HCT116 (cell line): Measurements from ENCODE around the gene ADRB1. TPM values are rescaled to one million over a fixed set of nuclear protein-coding genes. Genes with fewer than 3 reads are reported as not detected.

Source experiments
- ATAC-seq: fragments of 200-7000 bp; cut with Tn5 transposase; 2 replicates; pipeline ENCODE4 v1.9.1; 2020; ENCODE audit warnings: mild to moderate bottlenecking, moderate library complexity
- BruUV-seq: library from RNA; stranded (reverse); fragments of 400-500 nt; replicated peaks from 2 replicates; lab custom pipeline; 2021; lab: Mats Ljungman, UMichigan
- CTCF ChIA-PET: fragments of 300-600 bp; sonication (Branson Sonifier 250); formaldehyde crosslinking; loops from one replicate; lab custom pipeline; 2021; ENCODE audit warnings: antibody characterized with exemption; lab: Charles Lee
- POLR2A ChIA-PET: fragments of 300-600, 350-600 bp; sonication (Branson Sonifier 250); formaldehyde crosslinking; loops from one replicate; lab custom pipeline; 2021; ENCODE audit warnings: antibody characterized with exemption; lab: Charles Lee
- RAD21 ChIA-PET, 2 experiments: fragments of 300-600 bp; sonication (Branson Sonifier 250); formaldehyde crosslinking; loops; one replicate each; lab custom pipeline; 2023; ENCODE audit warnings: low total read pairs in 2 of 2; ENCODE audit not compliant: uncharacterized antibody in 2 of 2, unreplicated experiment in 2 of 2, low non-redundant PET in 1 of 2; lab: Charles Lee
- DNase-seq: peaks from one replicate; pipeline ENCODE4 v3.0.0-alpha.2; 2010; ENCODE audit warnings: low read depth, low spot score
- H2AFZ ChIP-seq: fragments of 200-600 bp; shearing (Covaris generic), sonication (generic); 2 replicates; pipeline ENCODE4 v1.6.1; 2017; ENCODE audit warnings: low read depth, mixed run types, mixed read lengths, antibody characterized with exemption, low read length; ENCODE audit not compliant: poor library complexity, severe bottlenecking
- H3K27ac ChIP-seq: 2 replicates; pipeline ENCODE4 v1.5.1; 2012; ENCODE audit warnings: low read depth, low read length
- H3K27me3 ChIP-seq: fragments of 200-600 bp; sonication (generic); 2 replicates; pipeline ENCODE4 v1.6.1; 2016; ENCODE audit warnings: mixed run types, low read length, mixed read lengths; ENCODE audit not compliant: insufficient read depth
- H3K36me3 ChIP-seq, 2 experiments: fragments of 200-500 bp in 1 of 2; fragments of 200-600 bp in 1 of 2; sonication (Bioruptor generic) in 1 of 2; sonication (generic) in 1 of 2; 2 replicates each; pipeline versions ENCODE4 v1.5.1 to v1.6.1; 2014 to 2016; ENCODE audit warnings: low read length in 2 of 2, inconsistent platforms in 1 of 2, mixed read lengths in 1 of 2, mixed run types in 1 of 2; ENCODE audit not compliant: insufficient read depth in 2 of 2, control insufficient read depth in 1 of 2
- H3K4me1 ChIP-seq, 2 experiments: fragments of 200-600 bp in 1 of 2; sonication (generic) in 1 of 2; 2 replicates each; pipeline versions ENCODE4 v1.5.1 to v1.6.1; 2012 to 2017; ENCODE audit warnings: low read length in 2 of 2, inconsistent platforms in 1 of 2, mild to moderate bottlenecking in 1 of 2, mixed read lengths in 1 of 2, mixed run types in 1 of 2, moderate library complexity in 1 of 2; ENCODE audit not compliant: insufficient read depth in 2 of 2, control insufficient read depth in 1 of 2
- H3K4me2 ChIP-seq: fragments of 200-600 bp; sonication (generic); 2 replicates; pipeline ENCODE4 v1.6.1; 2017; ENCODE audit warnings: mixed run types, low read length, mixed read lengths
- H3K4me3 ChIP-seq, 2 experiments: fragments of 200-600 bp in 1 of 2; sonication (generic) in 1 of 2; replicated peaks in 1 of 2; 2 replicates each; pipeline ENCODE4 v1.5.1; 2011 to 2016; ENCODE audit warnings: low read length in 2 of 2, control low read depth in 1 of 2, low read depth in 1 of 2, mild to moderate bottlenecking in 1 of 2, mixed read lengths in 1 of 2, mixed run types in 1 of 2
- H3K79me2 ChIP-seq: fragments of 200-600 bp; sonication (generic); 2 replicates; pipeline ENCODE4 v1.6.1; 2017; ENCODE audit warnings: mild to moderate bottlenecking, mixed run types, low read length, moderate library complexity, mixed read lengths; ENCODE audit not compliant: insufficient read depth
- H3K9ac ChIP-seq: fragments of 200-600 bp; sonication (generic); 2 replicates; pipeline ENCODE4 v1.6.1; 2016; ENCODE audit warnings: low read length, mixed read lengths
- H3K9me2 ChIP-seq: fragments of 200-600 bp; sonication (generic), shearing (Covaris generic); 2 replicates; pipeline ENCODE4 v1.6.1; 2017; ENCODE audit warnings: mixed run types, mild to moderate bottlenecking, moderate library complexity; ENCODE audit not compliant: insufficient read depth
- H3K9me3 ChIP-seq, 2 experiments: fragments of 200-500 bp in 1 of 2; fragments of 200-600 bp in 1 of 2; sonication (Bioruptor generic) in 1 of 2; sonication (generic) in 1 of 2; 2 replicates each; pipeline ENCODE4 v1.6.1; 2014 to 2017; ENCODE audit warnings: low read length in 2 of 2, mixed read lengths in 2 of 2, inconsistent platforms in 1 of 2, low read depth in 1 of 2, mild to moderate bottlenecking in 1 of 2, mixed run types in 1 of 2, moderate library complexity in 1 of 2; ENCODE audit not compliant: control insufficient read depth in 1 of 2, insufficient read depth in 1 of 2
- H4K20me1 ChIP-seq: fragments of 200-600 bp; sonication (generic), shearing (Covaris generic); 2 replicates; pipeline ENCODE4 v1.6.1; 2017; ENCODE audit warnings: mixed run types, mild to moderate bottlenecking, moderate library complexity; ENCODE audit not compliant: insufficient read depth
- CBX3 ChIP-seq: IDR thresholded peaks from 2 replicates; pipeline ENCODE4 v1.6.1; 2012; ENCODE audit warnings: low read depth
- EGR1 ChIP-seq: IDR thresholded peaks from 2 replicates; pipeline ENCODE4 v1.6.1; 2012; ENCODE audit warnings: low read depth
- FOSL1 ChIP-seq: IDR thresholded peaks from 2 replicates; pipeline ENCODE4 v1.6.1; 2012; ENCODE audit warnings: low read depth
- JUND ChIP-seq: IDR thresholded peaks from 2 replicates; pipeline ENCODE4 v1.6.1; 2012
- POLR2AphosphoS5 ChIP-seq: IDR thresholded peaks from 2 replicates; pipeline ENCODE4 v1.6.1; 2011; ENCODE audit warnings: mild to moderate bottlenecking, low read depth, low read length, moderate library complexity
- RAD21 ChIP-seq: IDR thresholded peaks from 2 replicates; pipeline ENCODE4 v1.6.1; 2012; ENCODE audit warnings: low read depth, mild to moderate bottlenecking
- SIN3A ChIP-seq: IDR thresholded peaks from 2 replicates; pipeline ENCODE4 v1.6.1; 2012; ENCODE audit warnings: low read depth
- SRF ChIP-seq: IDR thresholded peaks from 2 replicates; pipeline ENCODE4 v1.6.1; 2012; ENCODE audit warnings: low read depth
- YY1 ChIP-seq: IDR thresholded peaks from 2 replicates; pipeline ENCODE4 v1.6.1; 2011; ENCODE audit warnings: low read length, low read depth, moderate library complexity, mild to moderate bottlenecking; ENCODE audit not compliant: insufficient replicate concordance; ENCODE audit errors: extremely low read depth
- ZNF274 ChIP-seq: fragments of 200-500 bp; sonication (Bioruptor generic); IDR thresholded peaks from 2 replicates; pipeline ENCODE4 v1.6.1; 2014; ENCODE audit warnings: mild to moderate bottlenecking, low read depth, low read length, inconsistent platforms
- intact Hi-C: fragments of 100-400 bp; cut with micrococcal nuclease; formaldehyde crosslinking; loops from 2 replicates; pipeline ENCODE4 v1.10.0; 2022
- total RNA-seq: library from RNA; stranded (reverse); gene quantifications from one replicate; pipeline ENCODE4 v1.2.1, GENCODE V29; 2021; ENCODE audit not compliant: unreplicated experiment
- TF ChIP-seq, protein P1 (sequence below): IDR thresholded peaks from 2 replicates; pipeline ENCODE4 v1.6.1; 2012
- TF ChIP-seq, protein P2 (sequence below): IDR thresholded peaks from 2 replicates; pipeline ENCODE4 v1.6.1; 2011; ENCODE audit warnings: mild to moderate bottlenecking, low read length, moderate library complexity; ENCODE audit not compliant: insufficient replicate concordance; ENCODE audit errors: extremely low read depth
- TF ChIP-seq, protein P3 (sequence below), 3 experiments: fragments of 200-600 bp in 1 of 3; sonication (generic) in 1 of 3; IDR thresholded peaks in 2 of 3; conservative IDR thresholded peaks in 1 of 3; 2 replicates each; pipeline ENCODE4 v1.5.1; 2012 to 2017; ENCODE audit warnings: low read depth in 2 of 3, low read length in 2 of 3, antibody characterized with exemption in 1 of 3, borderline replicate concordance in 1 of 3, control low read depth in 1 of 3, mild to moderate bottlenecking in 1 of 3, mixed read lengths in 1 of 3, mixed run types in 1 of 3, moderate library complexity in 1 of 3; ENCODE audit not compliant: insufficient read depth in 1 of 3
- TF ChIP-seq, protein P4 (sequence below): IDR thresholded peaks from 2 replicates; pipeline ENCODE4 v1.6.1; 2012; ENCODE audit warnings: low read depth
- TF ChIP-seq, protein P5 (sequence below): IDR thresholded peaks from 2 replicates; pipeline ENCODE4 v1.6.1; 2012

Gene ADRB1
- total RNA-seq, 1 experiment from 2014 or later: 0.89 TPM

DNA sequence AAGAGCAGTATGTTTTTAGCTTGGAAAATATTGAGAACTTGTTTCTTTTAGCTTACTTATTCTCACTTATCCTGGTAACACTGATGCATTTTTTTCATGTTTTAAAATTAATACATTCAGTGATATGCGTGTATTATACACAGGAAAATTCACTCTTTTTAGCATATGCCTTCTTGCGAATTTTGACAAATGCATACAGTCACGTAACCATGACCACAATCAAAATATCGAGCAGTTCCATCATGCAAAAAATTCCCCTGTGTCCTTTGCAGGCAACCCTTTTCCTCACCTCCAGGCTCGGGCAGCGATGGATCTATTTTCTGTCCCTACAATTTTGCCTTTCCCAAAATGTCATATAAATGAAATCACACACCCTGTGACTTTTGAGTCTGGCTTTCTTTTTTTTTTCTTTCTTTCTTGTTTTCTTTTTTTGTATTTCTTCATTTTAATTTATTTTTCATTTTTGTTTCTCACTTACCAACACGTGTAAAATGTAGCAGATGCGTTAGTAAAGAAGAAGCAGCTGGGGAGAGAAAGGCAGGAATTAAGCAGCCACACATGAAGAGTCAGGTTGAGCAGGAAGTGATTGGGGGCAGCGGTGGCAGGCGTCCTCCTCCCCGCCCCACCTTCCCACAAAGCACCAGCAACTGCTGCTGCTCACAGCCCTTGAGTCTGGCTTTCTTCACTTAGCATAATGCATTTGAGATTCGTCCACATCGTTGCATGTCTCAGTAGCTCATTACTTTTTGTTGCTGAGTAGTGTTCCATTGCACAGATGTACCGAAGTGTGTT is 29.9 kb downstream of the ADRB1 start:
- Histone ChIP-seq H3K36me3 (no peaks in the 10 kb centered on the region), H3K9ac (no peak overlapping the region), H3K79me2 (no peaks in the 10 kb centered on the region), H4K20me1 (no peaks in the 10 kb centered on the region), H2AFZ (no peak overlapping the region), H3K27ac (no peak overlapping the region), H3K4me1 (no peaks in the 10 kb centered on the region), H3K27me3 (no peaks in the 10 kb centered on the region), H3K4me3 (no peak overlapping the region), H3K9me3 (no peaks in the 10 kb centered on the region), H3K9me2 (no peaks in the 10 kb centered on the region), H3K4me2 (no peak overlapping the region)
- TF ChIP-seq YY1 (no peak), SIN3A (no peak), CBX3 (no peak), POLR2AphosphoS5 (no peak), SRF (no peak), JUND (no peak), FOSL1 (no peak), ZNF274 (no peak), EGR1 (no peak), RAD21 (no peak)
- TF ChIP-seq, protein P1, sequence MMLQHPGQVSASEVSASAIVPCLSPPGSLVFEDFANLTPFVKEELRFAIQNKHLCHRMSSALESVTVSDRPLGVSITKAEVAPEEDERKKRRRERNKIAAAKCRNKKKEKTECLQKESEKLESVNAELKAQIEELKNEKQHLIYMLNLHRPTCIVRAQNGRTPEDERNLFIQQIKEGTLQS: no peak
- TF ChIP-seq, protein P2, sequence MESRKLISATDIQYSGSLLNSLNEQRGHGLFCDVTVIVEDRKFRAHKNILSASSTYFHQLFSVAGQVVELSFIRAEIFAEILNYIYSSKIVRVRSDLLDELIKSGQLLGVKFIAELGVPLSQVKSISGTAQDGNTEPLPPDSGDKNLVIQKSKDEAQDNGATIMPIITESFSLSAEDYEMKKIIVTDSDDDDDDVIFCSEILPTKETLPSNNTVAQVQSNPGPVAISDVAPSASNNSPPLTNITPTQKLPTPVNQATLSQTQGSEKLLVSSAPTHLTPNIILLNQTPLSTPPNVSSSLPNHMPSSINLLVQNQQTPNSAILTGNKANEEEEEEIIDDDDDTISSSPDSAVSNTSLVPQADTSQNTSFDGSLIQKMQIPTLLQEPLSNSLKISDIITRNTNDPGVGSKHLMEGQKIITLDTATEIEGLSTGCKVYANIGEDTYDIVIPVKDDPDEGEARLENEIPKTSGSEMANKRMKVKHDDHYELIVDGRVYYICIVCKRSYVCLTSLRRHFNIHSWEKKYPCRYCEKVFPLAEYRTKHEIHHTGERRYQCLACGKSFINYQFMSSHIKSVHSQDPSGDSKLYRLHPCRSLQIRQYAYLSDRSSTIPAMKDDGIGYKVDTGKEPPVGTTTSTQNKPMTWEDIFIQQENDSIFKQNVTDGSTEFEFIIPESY: no peak
- TF ChIP-seq, protein P3, sequence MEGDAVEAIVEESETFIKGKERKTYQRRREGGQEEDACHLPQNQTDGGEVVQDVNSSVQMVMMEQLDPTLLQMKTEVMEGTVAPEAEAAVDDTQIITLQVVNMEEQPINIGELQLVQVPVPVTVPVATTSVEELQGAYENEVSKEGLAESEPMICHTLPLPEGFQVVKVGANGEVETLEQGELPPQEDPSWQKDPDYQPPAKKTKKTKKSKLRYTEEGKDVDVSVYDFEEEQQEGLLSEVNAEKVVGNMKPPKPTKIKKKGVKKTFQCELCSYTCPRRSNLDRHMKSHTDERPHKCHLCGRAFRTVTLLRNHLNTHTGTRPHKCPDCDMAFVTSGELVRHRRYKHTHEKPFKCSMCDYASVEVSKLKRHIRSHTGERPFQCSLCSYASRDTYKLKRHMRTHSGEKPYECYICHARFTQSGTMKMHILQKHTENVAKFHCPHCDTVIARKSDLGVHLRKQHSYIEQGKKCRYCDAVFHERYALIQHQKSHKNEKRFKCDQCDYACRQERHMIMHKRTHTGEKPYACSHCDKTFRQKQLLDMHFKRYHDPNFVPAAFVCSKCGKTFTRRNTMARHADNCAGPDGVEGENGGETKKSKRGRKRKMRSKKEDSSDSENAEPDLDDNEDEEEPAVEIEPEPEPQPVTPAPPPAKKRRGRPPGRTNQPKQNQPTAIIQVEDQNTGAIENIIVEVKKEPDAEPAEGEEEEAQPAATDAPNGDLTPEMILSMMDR (IDR thresholded peaks at IDR 0.05 in 2 of 3, conservative IDR thresholded peaks at IDR 0.05 in 1 of 3; ENCODE audit: borderline replicate concordance in 1 of 3, insufficient read depth in 1 of 3, low read depth in 2 of 3, low read length in 2 of 3): no peak
- TF ChIP-seq, protein P4, sequence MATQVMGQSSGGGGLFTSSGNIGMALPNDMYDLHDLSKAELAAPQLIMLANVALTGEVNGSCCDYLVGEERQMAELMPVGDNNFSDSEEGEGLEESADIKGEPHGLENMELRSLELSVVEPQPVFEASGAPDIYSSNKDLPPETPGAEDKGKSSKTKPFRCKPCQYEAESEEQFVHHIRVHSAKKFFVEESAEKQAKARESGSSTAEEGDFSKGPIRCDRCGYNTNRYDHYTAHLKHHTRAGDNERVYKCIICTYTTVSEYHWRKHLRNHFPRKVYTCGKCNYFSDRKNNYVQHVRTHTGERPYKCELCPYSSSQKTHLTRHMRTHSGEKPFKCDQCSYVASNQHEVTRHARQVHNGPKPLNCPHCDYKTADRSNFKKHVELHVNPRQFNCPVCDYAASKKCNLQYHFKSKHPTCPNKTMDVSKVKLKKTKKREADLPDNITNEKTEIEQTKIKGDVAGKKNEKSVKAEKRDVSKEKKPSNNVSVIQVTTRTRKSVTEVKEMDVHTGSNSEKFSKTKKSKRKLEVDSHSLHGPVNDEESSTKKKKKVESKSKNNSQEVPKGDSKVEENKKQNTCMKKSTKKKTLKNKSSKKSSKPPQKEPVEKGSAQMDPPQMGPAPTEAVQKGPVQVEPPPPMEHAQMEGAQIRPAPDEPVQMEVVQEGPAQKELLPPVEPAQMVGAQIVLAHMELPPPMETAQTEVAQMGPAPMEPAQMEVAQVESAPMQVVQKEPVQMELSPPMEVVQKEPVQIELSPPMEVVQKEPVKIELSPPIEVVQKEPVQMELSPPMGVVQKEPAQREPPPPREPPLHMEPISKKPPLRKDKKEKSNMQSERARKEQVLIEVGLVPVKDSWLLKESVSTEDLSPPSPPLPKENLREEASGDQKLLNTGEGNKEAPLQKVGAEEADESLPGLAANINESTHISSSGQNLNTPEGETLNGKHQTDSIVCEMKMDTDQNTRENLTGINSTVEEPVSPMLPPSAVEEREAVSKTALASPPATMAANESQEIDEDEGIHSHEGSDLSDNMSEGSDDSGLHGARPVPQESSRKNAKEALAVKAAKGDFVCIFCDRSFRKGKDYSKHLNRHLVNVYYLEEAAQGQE: no peak
- TF ChIP-seq, protein P5, sequence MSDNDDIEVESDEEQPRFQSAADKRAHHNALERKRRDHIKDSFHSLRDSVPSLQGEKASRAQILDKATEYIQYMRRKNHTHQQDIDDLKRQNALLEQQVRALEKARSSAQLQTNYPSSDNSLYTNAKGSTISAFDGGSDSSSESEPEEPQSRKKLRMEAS: no peak
- no peak for DNase-seq
- intact Hi-C loops: no loop called here
- RAD21 ChIA-PET: no interaction called here
- POLR2A ChIA-PET: no interaction called here
- no peak for ATAC-seq
- BruUV-seq: no TSS peak
- CTCF ChIA-PET: no interaction called here
